ENCODE data around the gene TRERF1. TPM values are rescaled to one million over a fixed set of nuclear protein-coding genes. Genes with fewer than 3 reads are reported as not detected.

Gene TRERF1
- total RNA-seq, 1 experiment from 2014 or later: 14.5 TPM

DNA sequence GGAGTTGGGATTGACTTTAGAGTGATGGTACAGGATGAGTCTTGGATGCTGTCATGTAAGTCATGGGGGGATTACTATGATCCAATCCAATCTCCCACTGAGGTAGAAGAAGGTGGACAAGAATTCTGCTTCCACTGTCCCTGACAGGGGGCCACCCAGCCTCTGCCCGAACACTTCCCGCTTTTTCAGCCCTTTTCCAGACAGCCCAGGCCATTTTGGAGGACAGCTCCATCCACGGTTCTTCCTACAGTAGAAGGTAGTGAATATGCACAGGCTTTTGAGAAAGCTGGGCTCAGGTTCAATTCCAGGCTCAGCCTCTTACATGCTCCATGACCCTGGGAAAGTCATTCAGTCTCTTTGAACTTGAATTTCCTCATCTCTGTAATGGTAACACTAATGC is 31.0 kb downstream of the TRERF1 start:
- BruUV-seq (replicated peaks): no TSS peak
- Histone ChIP-seq H3K9me3 (ENCODE audit: insufficient read depth, low read depth) (no peaks in the 10 kb centered on the region), H3K27ac (no peak overlapping the region), H3K27me3 (ENCODE audit: insufficient read depth, low read depth) (no peaks in the 10 kb centered on the region), H2AFZ (no peak overlapping the region), H3K79me2 (ENCODE audit: low read depth) (peaks cover 26% of the 10 kb centered on the region), H3F3A (ENCODE audit: insufficient read depth, low read depth) (no peaks in the 10 kb centered on the region), H4K20me1 (ENCODE audit: insufficient read depth) (no peaks in the 10 kb centered on the region), H3K4me2 (no peak overlapping the region), H3K4me3 (no peak overlapping the region), H3K4me1 (replicated peaks; ENCODE audit: insufficient read depth) (no peaks in the 10 kb centered on the region), H3K36me3 (ENCODE audit: low read depth) (no peaks in the 10 kb centered on the region), H3K9me2 (ENCODE audit: insufficient read depth) (no peaks in the 10 kb centered on the region)
- no peak for DNase-seq
- ChIA-PET POLR2A (ENCODE audit: unreplicated experiment) (no interaction called here), CTCF (no interaction called here)
- intact Hi-C loops (cut with micrococcal nuclease; ENCODE audit: unreplicated experiment): no loop called here
- TF ChIP-seq, protein P1, sequence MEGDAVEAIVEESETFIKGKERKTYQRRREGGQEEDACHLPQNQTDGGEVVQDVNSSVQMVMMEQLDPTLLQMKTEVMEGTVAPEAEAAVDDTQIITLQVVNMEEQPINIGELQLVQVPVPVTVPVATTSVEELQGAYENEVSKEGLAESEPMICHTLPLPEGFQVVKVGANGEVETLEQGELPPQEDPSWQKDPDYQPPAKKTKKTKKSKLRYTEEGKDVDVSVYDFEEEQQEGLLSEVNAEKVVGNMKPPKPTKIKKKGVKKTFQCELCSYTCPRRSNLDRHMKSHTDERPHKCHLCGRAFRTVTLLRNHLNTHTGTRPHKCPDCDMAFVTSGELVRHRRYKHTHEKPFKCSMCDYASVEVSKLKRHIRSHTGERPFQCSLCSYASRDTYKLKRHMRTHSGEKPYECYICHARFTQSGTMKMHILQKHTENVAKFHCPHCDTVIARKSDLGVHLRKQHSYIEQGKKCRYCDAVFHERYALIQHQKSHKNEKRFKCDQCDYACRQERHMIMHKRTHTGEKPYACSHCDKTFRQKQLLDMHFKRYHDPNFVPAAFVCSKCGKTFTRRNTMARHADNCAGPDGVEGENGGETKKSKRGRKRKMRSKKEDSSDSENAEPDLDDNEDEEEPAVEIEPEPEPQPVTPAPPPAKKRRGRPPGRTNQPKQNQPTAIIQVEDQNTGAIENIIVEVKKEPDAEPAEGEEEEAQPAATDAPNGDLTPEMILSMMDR (conservative IDR thresholded peaks at IDR 0.05): no peak
- no peak for TF ChIP-seq EZH2 (IDR thresholded peaks at IDR 0.05; ENCODE audit: low read depth)

DNA sequence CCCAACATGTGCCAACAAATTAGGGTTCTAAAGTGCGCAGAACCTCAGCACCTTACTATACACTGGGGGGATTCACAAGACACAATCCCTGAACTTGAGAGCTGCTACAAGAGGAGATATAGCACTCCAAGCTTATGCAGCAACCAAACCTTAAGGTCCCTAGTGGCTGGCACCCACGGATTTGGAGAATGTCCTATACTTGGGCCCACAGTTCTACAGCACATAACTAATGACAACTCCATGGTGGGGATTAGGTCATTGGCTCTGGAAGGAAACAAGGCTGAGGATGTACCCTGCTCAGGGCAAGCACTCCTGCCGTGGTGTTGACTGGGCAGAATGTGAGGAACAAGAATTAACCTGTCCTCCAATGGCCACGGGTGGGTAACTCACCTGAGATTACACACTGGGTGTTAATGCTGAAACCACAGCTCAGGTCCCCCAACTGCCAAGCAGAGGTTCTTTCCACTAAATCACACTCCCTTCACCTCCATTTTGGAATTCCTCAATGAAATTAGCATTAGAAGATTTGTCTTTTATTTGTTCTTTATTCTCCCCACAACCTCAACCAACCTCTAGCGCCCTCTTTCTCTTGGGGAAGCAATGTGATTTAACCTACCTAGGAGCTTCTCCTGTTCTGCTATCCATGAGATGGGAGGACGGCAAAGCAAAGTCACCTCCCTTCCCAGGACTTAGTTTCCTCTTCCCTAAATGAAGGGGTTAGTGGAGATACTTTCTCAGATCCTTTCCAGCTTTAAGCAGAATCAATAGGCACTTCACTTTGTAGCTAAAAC is 32.0 kb downstream of the TRERF1 start:
- H3K36me3 ChIP-seq (ENCODE audit: low read depth): no peaks in the 10 kb centered on the region
- peaks cover 26% of the 10 kb centered on the region for H3K79me2 ChIP-seq (ENCODE audit: low read depth)
- no peak for TF ChIP-seq EZH2 (IDR thresholded peaks at IDR 0.05; ENCODE audit: low read depth)
- TF ChIP-seq, protein P1 (conservative IDR thresholded peaks at IDR 0.05): no peak
- intact Hi-C loops (cut with micrococcal nuclease; ENCODE audit: unreplicated experiment): no loop called here
- no TSS peak for BruUV-seq (replicated peaks)
- no peaks in the 10 kb centered on the region for H3K9me2 ChIP-seq (ENCODE audit: insufficient read depth)
- ChIA-PET CTCF (no interaction called here), POLR2A (ENCODE audit: unreplicated experiment) (interaction anchor here (0.5 to 0.7 kb wide), 2 partner anchors 32 to 167 kb away, joined by 4 to 10 read pairs; partner anchors contain the start of gene TRERF1)
- no peaks in the 10 kb centered on the region for H3K27me3 ChIP-seq (ENCODE audit: insufficient read depth, low read depth)
- H3K4me3 ChIP-seq: no peak overlapping the region
- no peaks in the 10 kb centered on the region for H3K9me3 ChIP-seq (ENCODE audit: insufficient read depth, low read depth)
- H3K27ac ChIP-seq: no peak overlapping the region
- no peaks in the 10 kb centered on the region for H3K4me1 ChIP-seq (replicated peaks; ENCODE audit: insufficient read depth)
- H3K4me2 ChIP-seq: no peak overlapping the region
- no peak overlapping the region for H2AFZ ChIP-seq
- no peak for DNase-seq
- H4K20me1 ChIP-seq (ENCODE audit: insufficient read depth): no peaks in the 10 kb centered on the region
- H3F3A ChIP-seq (ENCODE audit: insufficient read depth, low read depth): 0 out of 2 replicates have a peak, but pooled peaks cover 5% of the 10 kb centered on the region

DNA sequence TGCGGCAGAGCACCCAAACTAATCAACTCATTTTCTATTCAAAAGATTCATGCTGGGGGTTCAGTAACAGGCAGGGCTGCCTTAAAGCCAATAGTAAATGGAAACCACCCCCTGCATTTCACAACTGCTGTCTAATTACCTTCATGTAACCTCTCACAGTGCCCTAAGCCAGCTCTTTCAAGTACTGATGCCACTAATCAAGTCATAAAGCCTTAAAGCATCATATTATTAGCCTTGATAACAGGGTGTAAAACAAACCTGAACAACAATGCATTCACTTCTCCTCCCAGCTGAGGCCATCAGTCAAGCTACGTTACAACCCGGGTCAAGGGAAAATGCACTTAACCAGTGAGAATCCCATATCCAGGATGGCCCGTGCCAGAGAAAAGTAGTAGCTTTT is 33.0 kb downstream of the TRERF1 start:
- no peak overlapping the region for H3K27ac ChIP-seq
- H3K36me3 ChIP-seq (ENCODE audit: low read depth): no peaks in the 10 kb centered on the region
- H3K9me3 ChIP-seq (ENCODE audit: insufficient read depth, low read depth): no peaks in the 10 kb centered on the region
- H4K20me1 ChIP-seq (ENCODE audit: insufficient read depth): no peaks in the 10 kb centered on the region
- H3K27me3 ChIP-seq (ENCODE audit: insufficient read depth, low read depth): no peaks in the 10 kb centered on the region
- ChIA-PET CTCF (no interaction called here), POLR2A (ENCODE audit: unreplicated experiment) (no interaction called here)
- no peak overlapping the region for H3K4me2 ChIP-seq
- BruUV-seq (replicated peaks): no TSS peak
- H3K4me3 ChIP-seq: no peak overlapping the region
- TF ChIP-seq, protein P1 (conservative IDR thresholded peaks at IDR 0.05): no peak
- TF ChIP-seq EZH2 (IDR thresholded peaks at IDR 0.05; ENCODE audit: low read depth): no peak
- H3K4me1 ChIP-seq (replicated peaks; ENCODE audit: insufficient read depth): no peaks in the 10 kb centered on the region
- DNase-seq: no peak
- H3K9me2 ChIP-seq (ENCODE audit: insufficient read depth): no peaks in the 10 kb centered on the region
- H2AFZ ChIP-seq: no peak overlapping the region
- intact Hi-C loops (cut with micrococcal nuclease; ENCODE audit: unreplicated experiment): no loop called here
- peaks cover 26% of the 10 kb centered on the region for H3K79me2 ChIP-seq (ENCODE audit: low read depth)
- H3F3A ChIP-seq (ENCODE audit: insufficient read depth, low read depth): 0 out of 2 replicates have a peak, but pooled peaks cover 5% of the 10 kb centered on the region
